H54 (cell line): ENCODE results near the gene TRAPPC4.
A peak's percentile ranks its signal among the peaks of the same experiment; 100 is the strongest.
"Not testable (repeated sequence)": the region's sequence is repeated elsewhere in the genome, so short reads cannot be mapped to it uniquely, and the experiment has no call there.

ENCODE experiments used
- DNase-seq: peaks from one replicate; pipeline ENCODE4 v3.0.0; 2011; ENCODE audit warnings: low spot score, mixed read lengths; ENCODE audit not compliant: insufficient read length
- FAIRE-seq: peaks from 3 replicates; lab custom pipeline; 2011; peaks lifted over from hg19 to GRCh38; lab: Jason Lieb, UNC
- POLR2A ChIP-seq: IDR thresholded peaks from 2 replicates; pipeline ENCODE4 v1.6.1; 2011; ENCODE audit warnings: low read depth, mild to moderate bottlenecking, low read length

The TRAPPC4 gene

GRCh38 chr11:119056421-119056999 is 37.9 kb downstream of the TRAPPC4 start:
- no peak for FAIRE-seq
- peak; percentile 15 for DNase-seq
- no peak for TF ChIP-seq POLR2A

GRCh38 chr11:119057000-119057769 is 38.6 kb downstream of the TRAPPC4 start, which contains the start of gene HYOU1:
HYOU1 (minus strand) TSS chr11:119057205; CDS start chr11:119056160, 1,045 bp downstream.
- FAIRE-seq (no peak), DNase-seq (peak; percentile 95)
- TF ChIP-seq POLR2A = peak; percentile 67; the same call in 1 of the 2 replicates

- not testable (repeated sequence) for DNase-seq, FAIRE-seq
Measured at GRCh38 chr11:119059128-119059527, 40.6 kb downstream of the TRAPPC4 start.

GRCh38 chr11:119061256-119061655 is 42.7 kb downstream of the TRAPPC4 start:
- DNase-seq (no peak), FAIRE-seq (no peak)
- TF ChIP-seq POLR2A = no peak

GRCh38 chr11:119062779-119063178 is 44.2 kb downstream of the TRAPPC4 start:
- FAIRE-seq = no peak
- no peak for DNase-seq
- no peak for TF ChIP-seq POLR2A

GRCh38 chr11:119065369-119065768 is 46.8 kb downstream of the TRAPPC4 start:
- TF ChIP-seq POLR2A = no peak
- DNase-seq (no peak), FAIRE-seq (no peak)

- TF ChIP-seq POLR2A = 0 out of 2 replicates have a peak, but pooled peaks have one; percentile 48
- DNase-seq = peak; percentile 88
- no peak for FAIRE-seq
Measured at GRCh38 chr11:119067371-119068222, 49.0 kb downstream of the TRAPPC4 start, which contains the start of gene VPS11. VPS11 (plus strand) TSS chr11:119067818; CDS start chr11:119067824, 6 bp downstream.
